SK-N-SH (cell line): ENCODE results near the gene TYROBP.

Experiments used
- CTCF ChIP-seq: fragments of 200-600 bp; sonication (generic); IDR thresholded peaks from 2 replicates; pipeline ENCODE4 v1.6.1; 2017; ENCODE audit warnings: antibody characterized with exemption, mild to moderate bottlenecking, moderate library complexity
- GATA2 ChIP-seq: sonication (generic); formaldehyde crosslinking; IDR thresholded peaks from 2 replicates; pipeline ENCODE4 v1.5.0; 2020; ENCODE audit warnings: mild to moderate bottlenecking, missing genetic modification reagents
- MEF2A ChIP-seq: IDR thresholded peaks from 2 replicates; pipeline ENCODE4 v1.4.0; 2012; ENCODE audit warnings: low read depth, borderline replicate concordance
- NRF1 ChIP-seq: IDR thresholded peaks from 2 replicates; pipeline ENCODE4 v1.6.1; 2012; ENCODE audit warnings: low read depth, mild to moderate bottlenecking, low read length
- POLR2AphosphoS5 ChIP-seq: IDR thresholded peaks from 2 replicates; pipeline ENCODE4 v1.6.1; 2012; ENCODE audit warnings: low read depth, low read length
- REST ChIP-seq: IDR thresholded peaks from 2 replicates; pipeline ENCODE4 v1.6.1; 2012; ENCODE audit warnings: mild to moderate bottlenecking, low read depth, low read length, moderate library complexity
- RFX5 ChIP-seq: IDR thresholded peaks from 2 replicates; pipeline ENCODE4 v1.6.1; 2012; ENCODE audit warnings: mild to moderate bottlenecking, improper control_type of control experiment, low read length
- SMC3 ChIP-seq: IDR thresholded peaks from 2 replicates; pipeline ENCODE4 v1.6.1; 2012; ENCODE audit warnings: low read depth, low read length, improper control_type of control experiment
- USF1 ChIP-seq: IDR thresholded peaks from 2 replicates; pipeline ENCODE4 v1.4.0; 2012; ENCODE audit warnings: low read depth, borderline replicate concordance

GRCh38 chr19:35913589-35913988 is 5.5 kb upstream of the TYROBP start:
- TF ChIP-seq CTCF: no peak
- TF ChIP-seq MEF2A: no peak
- TF ChIP-seq GATA2 (CRISPR knock-in tag): no peak
- no peak for TF ChIP-seq POLR2AphosphoS5
- no peak for TF ChIP-seq USF1
- no peak for TF ChIP-seq RFX5
- TF ChIP-seq SMC3: no peak
- no peak for TF ChIP-seq NRF1
- no peak for TF ChIP-seq REST
